ENCODE data around the gene LPAR6. TPM values are rescaled to one million over a fixed set of nuclear protein-coding genes. Genes with fewer than 3 reads are reported as not detected.

The LPAR6 gene
- total RNA-seq, 3 donors from 2014 or later (not counting 1 experiment from before 2014, with no cell fraction given), result 38.5 to 48.9 (median 41.1) TPM

DNA sequence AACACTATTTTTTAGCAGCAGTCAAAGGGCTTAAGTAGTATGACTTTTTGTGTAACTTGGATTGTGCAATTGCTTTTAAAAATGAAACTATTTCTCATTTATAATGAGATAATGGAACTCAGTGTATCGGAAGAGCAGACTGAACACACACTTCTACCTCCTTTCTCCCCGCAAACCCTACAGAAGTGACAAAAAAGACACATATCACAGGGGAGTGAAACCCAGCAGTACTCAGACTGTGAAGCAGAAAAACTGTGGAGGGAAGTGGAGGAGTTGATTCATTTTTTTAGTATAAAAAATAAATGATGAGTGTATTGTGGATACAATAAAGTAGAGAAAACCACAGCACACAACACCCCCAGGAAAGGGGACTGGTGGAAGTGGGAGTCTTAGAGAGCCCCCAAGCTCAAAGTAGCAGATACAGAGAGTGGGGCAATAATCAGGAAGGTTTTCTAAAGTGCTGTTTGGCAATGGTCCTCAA, 9.7 kb downstream of the LPAR6 start:
- Histone ChIP-seq H3K9me3 (ENCODE audit: control insufficient read depth, insufficient read depth, low read length) (no peaks in the 10 kb centered on the region), H3K27me3 (ENCODE audit: control insufficient read depth, insufficient read depth, low read length) (no peaks in the 10 kb centered on the region), H3K27ac (ENCODE audit: low read length) (peak overlapping the region; percentile 80), H3K4me3 (ENCODE audit: low read length) (no peak overlapping the region), H3K4me1 (ENCODE audit: control insufficient read depth, insufficient read depth, low read length) (peaks cover 21% of the 10 kb centered on the region), H3K36me3 (ENCODE audit: control insufficient read depth, insufficient read depth, low read length) (peaks cover 2% of the 10 kb centered on the region)
- Mint-ChIP-seq H3K27ac (peak overlapping the region; percentile 77 to 95), H3K36me3 (no peaks in the 10 kb centered on the region), H3K4me3 (peak overlapping the region; percentile 87), H3K9me3 (no peaks in the 10 kb centered on the region), H3K27me3 (ENCODE audit: low read depth in 2 of 2) (no peaks in the 10 kb centered on the region), H3K4me1 (peaks cover 55 to 62% of the 10 kb centered on the region in 2 donors)
- intact Hi-C loops (cut with micrococcal nuclease), result loop anchor here (2.0 to 5.0 kb wide), 4 partner anchors 90 to 246 kb away; no protein-coding TSS in a partner anchor
- DNase-seq (peak in 1 of 2 donors; percentile 67), ATAC-seq (peak; percentile 91 to 98 (median 94))
- no peak for TF ChIP-seq CTCF (IDR thresholded peaks at IDR 0.05)
- WGBS (ENCODE audit: insufficient coverage), result no CpG with 5 or more reads among the region's 2 CpGs

GRCh38 chr13:48402325-48402932, 10.5 kb downstream of the LPAR6 start:
- DNase-seq (no peak), ATAC-seq (no peak)
- peak overlapping the region; percentile 80 for H3K27ac ChIP-seq (ENCODE audit: low read length)
- peaks cover 2% of the 10 kb centered on the region for H3K36me3 ChIP-seq (ENCODE audit: control insufficient read depth, insufficient read depth, low read length)
- intact Hi-C loops (cut with micrococcal nuclease), result loop anchor here (2.0 to 5.0 kb wide), 4 partner anchors 90 to 245 kb away; no protein-coding TSS in a partner anchor
- no peak overlapping the region for H3K4me3 ChIP-seq (ENCODE audit: low read length)
- 20% methylated on average over 1 of the region's 2 CpGs for WGBS (ENCODE audit: insufficient coverage)
- H3K4me1 Mint-ChIP-seq, result peaks cover 52 to 60% of the 10 kb centered on the region in 2 donors
- TF ChIP-seq CTCF (IDR thresholded peaks at IDR 0.05), result no peak
- H3K27ac Mint-ChIP-seq, result peak overlapping the region; percentile 77 to 95
- H3K27me3 Mint-ChIP-seq (ENCODE audit: low read depth in 2 of 2), result no peaks in the 10 kb centered on the region
- peak overlapping the region; percentile 47 for H3K4me3 Mint-ChIP-seq
- no peaks in the 10 kb centered on the region for H3K9me3 Mint-ChIP-seq
- H3K9me3 ChIP-seq (ENCODE audit: control insufficient read depth, insufficient read depth, low read length), result no peaks in the 10 kb centered on the region
- H3K36me3 Mint-ChIP-seq, result no peaks in the 10 kb centered on the region
- H3K4me1 ChIP-seq (ENCODE audit: control insufficient read depth, insufficient read depth, low read length), result peaks cover 21% of the 10 kb centered on the region
- H3K27me3 ChIP-seq (ENCODE audit: control insufficient read depth, insufficient read depth, low read length), result no peaks in the 10 kb centered on the region

- H3K36me3 Mint-ChIP-seq, result no peaks in the 10 kb centered on the region
- no peaks in the 10 kb centered on the region for H3K27me3 ChIP-seq (ENCODE audit: control insufficient read depth, insufficient read depth, low read length)
- peak overlapping the region; percentile 38 for H3K27ac ChIP-seq (ENCODE audit: low read length)
- DNase-seq, result peak in 1 of 2 donors; percentile 34
- 0% methylated on average over 1 of the region's 2 CpGs for WGBS (ENCODE audit: insufficient coverage)
- H3K4me1 Mint-ChIP-seq, result peaks cover 48 to 52% of the 10 kb centered on the region in 2 donors
- intact Hi-C loops (cut with micrococcal nuclease), result loop anchor here (5.0 kb wide), 3 partner anchors 161 to 244 kb away; no protein-coding TSS in a partner anchor
- TF ChIP-seq CTCF (IDR thresholded peaks at IDR 0.05), result no peak
- no peak overlapping the region for H3K4me3 Mint-ChIP-seq
- H3K9me3 Mint-ChIP-seq, result no peaks in the 10 kb centered on the region
- ATAC-seq, result no peak
- peak overlapping the region; percentile 69 to 79 for H3K27ac Mint-ChIP-seq
- no peaks in the 10 kb centered on the region for H3K9me3 ChIP-seq (ENCODE audit: control insufficient read depth, insufficient read depth, low read length)
- peaks cover 21% of the 10 kb centered on the region for H3K4me1 ChIP-seq (ENCODE audit: control insufficient read depth, insufficient read depth, low read length)
- no peaks in the 10 kb centered on the region for H3K36me3 ChIP-seq (ENCODE audit: control insufficient read depth, insufficient read depth, low read length)
- H3K4me3 ChIP-seq (ENCODE audit: low read length), result no peak overlapping the region
- no peaks in the 10 kb centered on the region for H3K27me3 Mint-ChIP-seq (ENCODE audit: low read depth in 2 of 2)
Observed at GRCh38 chr13:48401480-48401879, 11.4 kb downstream of the LPAR6 start.
